HG03159 (cell line): Measurements from ENCODE around the gene XDH.

Source experiments
- ATAC-seq: cut with Tn5 transposase; IDR thresholded peaks from one replicate; pipeline ENCODE4 v1.9.1; 2021; ENCODE audit warnings: mild to moderate bottlenecking, moderate library complexity; ENCODE audit not compliant: unreplicated experiment

XDH gene

DNA sequence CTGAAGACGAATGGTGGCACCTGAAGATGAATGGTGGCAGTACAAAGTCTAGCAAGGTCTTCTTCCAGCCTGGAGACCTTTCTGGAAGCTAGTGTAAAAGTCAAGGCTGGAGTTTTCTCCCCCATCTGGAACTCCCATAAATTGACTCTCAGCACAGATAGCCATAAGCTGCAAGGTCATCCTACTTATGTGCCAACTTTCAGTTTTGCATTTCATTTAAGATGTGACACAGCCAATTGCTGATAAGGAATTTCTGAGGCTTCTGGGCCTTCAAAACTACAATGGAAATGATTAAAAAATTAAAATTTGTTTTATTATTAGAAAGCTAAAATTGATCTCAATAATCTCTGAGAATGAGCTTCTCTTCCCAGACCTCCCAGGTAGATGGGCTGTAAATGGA is 10.2 kb downstream of the XDH start:
- no peak for ATAC-seq

DNA sequence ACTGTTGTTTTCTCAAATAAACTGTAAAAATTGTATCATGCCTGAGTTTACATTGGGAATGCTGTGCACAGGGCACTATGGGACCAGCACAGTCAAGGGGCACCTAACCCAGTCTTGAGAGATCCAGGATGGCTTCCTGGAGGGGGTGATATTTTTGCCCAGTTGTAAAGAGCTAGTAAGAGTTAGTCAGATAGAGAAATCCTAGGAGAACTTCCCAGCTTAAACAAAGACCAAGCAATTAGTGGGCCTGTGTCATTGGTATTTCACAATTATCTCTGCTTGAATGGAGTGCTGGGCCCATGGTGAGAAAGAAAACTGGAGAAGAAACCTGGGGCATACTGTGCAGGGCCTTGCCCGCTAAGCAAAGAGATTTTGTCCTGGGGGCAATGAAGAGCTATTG is 12.2 kb downstream of the XDH start:
- no peak for ATAC-seq

DNA sequence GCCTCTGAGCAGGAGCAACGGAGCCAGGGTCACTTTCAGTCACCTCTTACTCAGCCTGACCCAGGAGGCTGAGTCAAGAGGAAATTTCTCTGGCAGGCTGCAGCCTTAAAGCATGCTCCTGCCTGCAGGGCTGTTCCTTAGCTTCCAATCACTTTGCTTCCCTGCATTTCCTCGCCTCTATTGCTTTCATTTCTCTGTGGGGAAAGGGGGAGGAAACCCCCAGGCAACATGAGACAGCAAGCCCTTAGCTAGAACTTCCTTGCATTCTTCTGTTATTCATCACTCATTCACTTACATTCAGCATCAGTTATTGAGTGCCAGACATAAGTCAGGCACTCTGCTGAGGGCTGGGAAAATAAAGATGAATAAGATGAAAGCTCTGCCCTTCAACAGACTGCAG is 13.0 kb downstream of the XDH start:
- no peak for ATAC-seq

DNA sequence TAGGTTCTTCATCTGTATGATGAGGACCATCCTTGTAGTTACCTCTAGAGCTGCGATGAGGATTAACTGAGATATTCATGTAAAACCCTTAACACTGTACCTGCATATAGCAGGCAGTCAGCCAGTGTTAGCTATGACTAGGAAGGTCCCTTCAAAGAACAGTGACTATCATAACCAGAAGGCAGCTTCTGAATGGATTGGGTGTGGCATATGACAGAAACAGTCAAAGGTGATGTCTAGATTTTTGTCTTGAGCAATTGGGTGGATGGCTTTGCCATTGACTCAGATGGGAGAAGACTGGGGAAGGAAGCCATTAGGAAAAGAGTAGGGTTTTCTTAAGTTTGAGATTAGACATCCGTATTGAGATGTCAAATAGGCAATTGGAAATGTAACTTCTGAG is 15.7 kb downstream of the XDH start:
- ATAC-seq, result no peak

DNA sequence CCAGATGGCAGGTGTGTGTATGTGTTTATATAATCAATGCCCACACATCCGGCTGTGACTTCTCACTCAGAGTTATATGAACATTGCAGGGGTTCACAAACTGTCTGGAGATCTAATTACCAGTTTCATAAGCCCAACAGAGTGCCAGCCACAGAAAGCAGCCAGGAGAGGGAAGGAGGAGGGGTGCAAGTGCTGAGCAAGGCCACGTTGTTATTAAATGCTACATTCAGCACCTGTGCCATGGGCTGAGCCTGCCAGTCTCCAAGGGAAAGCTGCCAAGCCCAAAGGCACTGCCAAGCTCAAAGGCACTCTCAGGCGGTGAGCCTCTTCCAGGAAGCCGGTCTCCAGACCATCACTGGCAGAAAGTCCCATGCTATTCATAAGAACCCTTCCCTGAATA is 17.4 kb downstream of the XDH start:
- ATAC-seq, result no peak

DNA sequence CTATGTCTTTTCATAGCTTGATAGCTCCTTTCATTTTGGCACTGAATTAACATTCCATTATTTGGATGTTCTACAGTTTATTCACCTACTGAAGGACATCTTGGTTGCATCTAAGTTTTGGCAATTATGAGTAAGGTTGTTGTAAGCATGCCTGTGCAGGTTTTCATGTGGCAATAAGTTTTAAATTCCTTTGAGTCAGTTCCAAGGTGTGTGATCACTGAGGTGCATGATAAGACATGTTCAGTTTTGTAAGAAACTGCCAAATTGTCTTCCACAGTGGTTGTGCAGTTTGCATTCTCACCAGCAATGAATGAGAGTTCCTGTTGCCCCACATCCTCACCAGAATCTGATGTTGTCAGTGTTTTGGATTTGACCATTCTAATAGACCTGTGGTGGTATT is 24.2 kb downstream of the XDH start:
- ATAC-seq, result no peak

DNA sequence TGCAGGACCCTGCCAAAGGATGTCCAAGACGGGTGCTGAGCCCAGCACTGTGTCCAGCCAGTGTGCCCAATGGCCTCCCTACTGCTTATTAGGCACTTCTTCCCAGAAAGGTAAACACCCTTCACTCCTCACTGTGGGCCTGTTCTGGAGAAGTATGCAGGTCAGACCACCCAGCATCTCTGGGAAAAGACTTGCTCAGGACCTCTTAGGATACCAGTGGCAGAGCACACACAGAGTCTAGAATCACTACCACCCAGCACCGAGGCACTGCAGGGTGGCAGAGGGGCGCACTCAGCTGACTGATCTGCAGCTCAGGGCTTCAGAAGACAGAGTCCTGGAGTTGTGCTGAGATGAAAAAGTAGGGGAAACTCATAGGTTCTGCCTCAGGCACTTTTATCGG is 25.8 kb downstream of the XDH start:
- no peak for ATAC-seq

DNA sequence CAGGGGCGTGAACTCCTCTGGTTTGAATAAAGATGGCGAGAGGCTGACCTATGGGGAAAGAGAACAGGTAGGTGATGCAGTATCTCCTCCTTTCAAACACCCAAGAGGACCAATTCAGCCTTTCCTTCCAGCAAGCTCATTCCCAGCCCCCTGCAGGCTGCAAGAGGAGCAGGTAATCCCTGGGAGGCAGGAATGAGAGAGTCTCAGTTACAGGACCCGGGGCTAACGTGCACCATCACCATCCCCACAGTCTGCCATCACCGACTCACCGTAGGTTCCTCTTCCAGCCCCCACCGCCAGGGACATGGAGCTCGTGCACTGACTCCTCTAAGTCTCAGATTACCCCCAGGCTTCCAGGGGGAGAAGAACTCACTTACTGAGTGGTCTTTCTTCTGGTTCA is 26.7 kb downstream of the XDH start:
- ATAC-seq, result no peak

DNA sequence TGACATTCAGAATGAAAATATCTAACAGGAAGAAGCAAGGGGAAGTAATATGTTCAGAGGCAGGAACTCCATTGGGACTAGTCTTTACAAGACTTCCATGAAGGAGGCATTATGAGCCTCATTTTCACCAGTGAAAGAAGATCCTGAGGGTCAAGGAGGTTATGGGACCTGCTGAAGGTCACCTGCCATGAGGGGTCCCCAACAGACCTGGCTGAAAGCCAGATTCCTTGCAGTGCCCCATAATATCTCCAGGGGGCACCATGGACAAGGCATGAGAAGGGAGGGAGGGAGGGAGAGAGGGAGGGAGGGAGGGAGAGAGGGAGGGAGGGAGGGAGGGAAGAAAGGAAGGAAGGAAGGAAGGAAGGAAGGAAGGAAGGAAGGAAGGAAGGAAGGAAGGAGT is 27.9 kb downstream of the XDH start:
- ATAC-seq, result no peak

DNA sequence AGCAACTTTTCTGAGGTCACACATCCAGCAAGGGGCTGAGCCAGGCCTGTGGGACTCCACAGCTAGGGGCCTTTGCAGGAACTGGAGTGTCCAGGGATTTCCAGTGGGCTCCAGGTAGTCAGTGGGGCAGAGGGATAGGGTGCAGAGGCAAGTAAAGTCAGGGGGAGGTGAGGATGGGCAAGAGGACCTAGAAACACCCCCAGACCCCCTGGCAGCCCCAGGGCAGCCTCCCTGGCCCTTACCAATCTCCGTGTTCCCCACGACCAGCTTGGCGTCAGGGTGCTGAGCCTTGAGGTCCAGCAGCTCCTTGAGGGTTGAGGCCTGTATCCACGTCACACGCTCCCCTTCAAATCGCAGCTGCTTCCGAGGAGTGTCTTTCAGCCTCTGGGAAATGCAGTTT is 28.4 kb downstream of the XDH start:
- ATAC-seq, result no peak

DNA sequence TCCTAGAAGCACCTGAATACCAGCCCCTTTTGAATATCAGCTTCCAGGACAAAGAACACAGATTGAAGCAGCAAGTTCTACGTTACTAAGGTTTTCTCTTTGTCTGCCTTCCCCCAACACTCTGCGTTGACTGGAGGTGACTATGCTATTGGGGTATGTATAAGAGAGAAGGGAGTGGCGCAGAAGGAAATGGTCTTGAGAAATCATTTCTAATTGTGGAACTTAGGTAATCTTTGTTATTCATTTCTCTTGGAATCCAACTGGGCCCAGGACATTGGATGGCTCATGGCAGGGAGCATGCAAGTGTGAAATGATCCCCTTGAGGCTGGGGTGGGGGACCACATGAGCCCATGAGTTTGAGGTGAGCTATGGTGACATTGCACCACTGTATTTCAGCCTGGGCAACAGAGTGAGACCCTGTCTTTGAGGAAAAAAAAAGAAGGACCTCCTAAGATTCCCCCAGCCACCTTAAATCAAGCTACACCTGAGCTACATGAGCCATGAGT is 29.7 kb downstream of the XDH start:
- no peak for ATAC-seq

DNA sequence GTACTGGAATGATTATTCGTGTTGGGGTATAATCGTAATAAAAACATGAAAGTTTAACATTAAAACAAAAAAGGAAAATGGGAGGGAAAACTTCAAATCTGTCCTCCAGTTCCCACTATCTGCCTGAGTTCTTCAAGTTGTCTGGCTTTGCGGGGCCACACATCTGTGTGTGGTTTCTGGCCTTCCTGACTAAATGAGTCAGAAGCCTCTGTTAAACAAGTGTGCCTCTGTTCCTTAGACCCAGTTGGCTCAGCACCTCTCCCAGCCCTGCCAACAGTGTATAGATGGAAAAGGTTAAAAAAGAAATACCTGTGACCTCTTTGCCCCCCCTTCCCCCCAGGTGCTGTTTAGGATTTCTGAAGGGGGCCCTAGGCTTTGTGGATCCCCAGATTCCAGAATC is 30.2 kb downstream of the XDH start:
- ATAC-seq, result no peak

DNA sequence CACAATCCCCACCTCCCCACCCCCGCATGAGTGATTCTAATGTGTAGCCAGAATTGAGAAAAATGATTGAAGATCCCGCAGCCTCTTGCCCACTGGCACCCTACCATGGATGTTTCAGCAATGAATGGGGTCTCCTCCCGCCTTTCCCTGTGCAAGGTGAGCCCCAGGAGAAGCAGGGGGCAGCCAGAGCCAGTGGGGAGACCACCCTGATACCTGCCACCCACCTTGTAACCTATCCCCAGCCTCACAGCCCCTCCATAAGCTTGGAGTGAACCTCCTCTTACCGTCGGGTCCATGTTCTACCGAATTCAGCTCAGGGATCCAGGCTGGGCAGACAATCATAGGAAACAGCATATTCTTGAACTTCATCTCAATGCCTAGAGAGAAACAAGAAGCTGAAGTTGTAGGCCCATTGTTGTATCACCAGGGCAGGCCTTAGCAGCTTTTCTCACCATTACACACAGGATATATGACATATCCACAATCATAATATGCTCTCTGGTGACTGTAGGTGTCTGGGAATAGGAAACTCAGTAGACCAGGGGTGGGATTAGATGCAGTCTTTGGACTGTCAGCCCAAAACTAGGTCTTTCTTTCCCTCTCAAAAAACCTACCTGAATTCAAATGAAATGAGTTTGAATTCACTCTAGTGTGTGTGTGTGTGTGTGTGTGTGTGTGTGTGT is 30.9 kb downstream of the XDH start:
- no peak for ATAC-seq

DNA sequence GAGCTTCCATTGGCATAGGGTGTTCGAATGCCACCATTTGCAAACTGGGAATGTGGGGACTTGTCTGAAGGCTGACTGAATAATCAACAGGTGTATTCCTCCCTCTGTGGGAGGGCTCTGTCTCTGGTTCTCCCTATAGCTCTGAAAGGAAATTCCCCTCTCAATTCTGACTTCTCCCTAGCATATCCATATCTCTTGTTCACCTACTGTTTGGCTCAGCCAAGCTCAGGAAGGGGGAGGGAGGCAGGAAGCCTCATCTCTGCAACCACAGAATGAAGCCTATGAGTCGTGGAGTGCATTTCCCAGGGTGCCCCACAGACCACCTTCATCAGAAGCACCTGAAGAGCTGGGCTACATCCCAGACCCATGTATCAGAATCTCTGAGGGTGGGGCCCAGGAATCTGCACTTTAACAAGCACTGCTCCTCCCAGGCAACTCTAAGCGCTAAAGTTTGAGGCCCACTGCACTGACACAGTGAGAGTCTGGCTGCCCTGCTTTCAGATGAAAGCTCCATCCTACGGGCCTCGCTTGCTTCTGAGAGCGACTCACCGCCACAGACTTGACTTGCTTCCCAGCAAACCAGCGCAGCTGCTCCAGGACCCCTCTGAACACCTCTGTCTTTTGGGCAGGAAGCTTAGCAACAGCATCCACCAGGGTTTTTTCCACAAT is 32.0 kb downstream of the XDH start:
- ATAC-seq, result no peak

DNA sequence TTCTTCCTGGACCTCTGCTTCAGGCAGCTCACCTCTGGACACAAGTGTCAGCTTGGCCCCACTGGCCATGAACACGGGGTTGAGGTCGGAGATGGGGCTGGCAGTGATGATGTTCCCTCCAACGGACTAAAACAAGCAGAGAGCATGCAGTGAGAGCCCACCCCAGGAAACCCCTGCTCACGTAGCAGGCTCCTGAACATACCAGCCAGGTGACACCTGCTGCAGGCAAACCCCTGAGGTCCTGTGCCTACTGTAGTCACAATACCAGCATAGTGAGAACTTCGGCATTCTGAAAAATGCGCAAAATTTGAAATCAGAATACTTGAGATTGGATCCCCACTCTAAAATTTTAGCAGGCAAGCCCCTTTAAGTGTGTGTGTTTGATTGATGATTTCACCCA is 32.9 kb downstream of the XDH start:
- ATAC-seq, result no peak

DNA sequence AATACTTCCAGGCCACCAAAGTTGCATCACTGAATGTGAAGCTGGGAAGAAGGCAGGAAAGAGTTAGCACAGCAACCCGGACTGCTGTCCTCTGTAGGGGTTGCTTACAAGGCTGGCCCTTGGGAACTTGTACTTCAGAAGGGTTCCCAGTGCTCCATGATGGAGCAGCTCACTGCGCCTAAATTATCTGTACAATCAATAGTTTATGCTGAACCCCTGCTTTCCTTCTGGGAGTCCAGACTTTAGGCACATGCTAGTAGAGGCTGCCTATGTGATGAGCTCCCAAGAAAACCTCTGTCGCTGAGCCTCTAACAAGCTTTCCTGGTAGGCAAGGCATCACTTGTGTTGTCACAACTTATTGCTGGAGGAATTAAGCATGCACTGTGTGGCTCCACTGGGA is 34.3 kb downstream of the XDH start:
- no peak for ATAC-seq

DNA sequence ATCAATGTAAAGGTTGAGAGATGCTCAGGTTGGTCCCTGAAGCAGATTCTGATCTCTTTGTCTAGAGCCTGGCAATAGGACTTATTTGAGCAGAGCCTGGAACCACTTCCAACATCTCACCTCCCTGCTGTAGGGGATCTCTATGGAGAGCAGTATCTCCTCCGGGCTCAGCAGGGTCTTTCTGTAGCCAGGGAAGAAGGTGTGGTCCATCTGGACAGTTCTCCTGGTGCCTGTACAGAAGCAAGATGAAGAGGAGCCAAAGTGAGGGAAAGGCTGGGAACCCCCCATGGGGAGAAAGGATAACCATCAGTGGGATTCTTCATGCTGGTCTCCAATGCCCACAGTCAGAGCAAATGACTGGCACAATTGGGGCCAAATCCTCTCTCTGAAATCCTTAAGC is 34.8 kb downstream of the XDH start:
- ATAC-seq, result no peak

DNA sequence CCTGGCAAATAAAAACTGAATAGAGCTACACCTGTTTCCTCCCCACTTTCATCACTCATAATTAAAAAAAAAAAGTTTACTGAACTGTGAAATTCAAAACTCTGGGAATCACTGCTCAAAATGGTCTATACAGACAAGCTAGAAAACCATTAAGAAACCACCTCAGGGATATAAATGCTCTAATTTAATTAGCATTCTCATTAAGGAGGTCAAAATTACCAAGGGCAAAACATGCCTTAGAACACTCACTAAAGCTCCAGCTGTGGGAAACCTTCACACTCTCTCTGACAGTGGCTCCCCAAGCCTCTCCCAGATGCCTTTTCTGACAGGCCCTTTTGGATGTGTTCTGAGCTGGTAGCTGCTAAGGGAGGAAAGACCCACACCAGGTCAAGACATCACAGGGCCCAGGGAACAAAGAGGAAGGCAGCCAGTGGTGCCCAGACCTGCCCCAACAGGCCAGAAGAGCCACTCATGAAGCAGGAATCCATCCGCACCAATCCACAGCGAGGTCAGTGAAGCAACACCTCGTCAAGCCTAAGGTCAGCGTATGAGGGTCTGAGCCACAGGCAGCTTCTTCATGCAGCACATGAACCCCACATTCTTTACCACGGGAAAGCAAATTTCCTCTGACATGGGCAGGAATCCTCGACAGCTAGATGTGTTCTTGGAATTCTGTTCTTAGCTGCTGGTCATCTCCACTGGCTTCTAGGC is 35.6 kb downstream of the XDH start:
- no peak for ATAC-seq

DNA sequence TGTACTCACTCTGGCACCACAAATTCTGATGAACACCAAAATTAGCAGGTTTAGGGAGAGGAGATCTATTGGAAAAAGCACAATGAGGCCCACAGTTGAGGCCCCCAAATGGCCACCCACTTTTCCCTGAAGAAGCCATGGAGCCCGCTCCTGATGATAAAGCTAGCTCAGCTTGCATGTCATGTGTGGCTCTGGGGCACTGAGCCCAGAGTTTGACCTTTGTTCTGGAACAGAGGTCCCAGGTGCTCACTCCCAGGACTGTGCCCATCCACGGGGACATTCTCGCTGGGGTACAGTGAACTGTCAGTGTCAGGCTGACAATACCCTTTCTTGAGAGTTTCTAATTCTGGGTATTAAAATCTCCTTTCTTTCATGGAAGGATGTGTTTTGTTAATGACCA is 36.2 kb downstream of the XDH start:
- no peak for ATAC-seq

DNA sequence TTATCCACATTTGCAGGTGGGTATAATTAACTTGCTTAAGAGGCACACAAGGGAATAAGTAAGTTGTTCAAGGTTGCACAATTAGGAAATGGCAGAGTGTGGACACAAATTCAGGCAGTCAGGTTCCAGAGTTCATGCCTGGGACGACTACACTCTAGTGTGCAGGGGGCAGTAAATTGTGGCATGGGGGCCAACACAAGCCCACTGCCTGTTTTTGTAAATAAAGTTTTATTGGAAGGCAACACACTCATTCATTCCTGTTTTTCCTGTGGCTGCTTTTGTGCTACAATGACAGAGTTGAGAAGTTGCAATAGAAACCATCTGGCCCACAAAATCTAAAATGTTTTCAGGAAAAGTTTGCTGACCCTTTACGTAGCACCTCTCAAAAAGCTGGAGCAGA is 41.4 kb downstream of the XDH start:
- ATAC-seq, result no peak

DNA sequence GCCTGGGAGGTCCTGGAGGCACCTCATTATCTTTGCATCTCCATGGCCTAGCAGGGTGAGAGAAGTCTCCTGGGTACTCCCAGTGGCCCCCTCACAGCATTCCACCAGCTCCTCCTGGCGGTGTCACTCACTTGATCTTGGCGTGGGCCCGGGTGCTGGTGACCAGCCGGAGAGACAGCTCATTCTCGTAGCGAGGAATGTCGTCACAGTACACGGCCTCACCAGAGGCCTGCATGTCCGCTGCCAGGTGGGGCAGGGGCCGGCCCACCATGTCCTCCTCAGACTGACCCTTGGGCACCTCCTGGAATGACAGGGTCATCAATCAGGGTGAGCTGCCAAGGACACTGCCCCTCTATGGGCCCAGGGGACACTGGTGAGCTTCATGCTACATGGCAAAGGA is 42.4 kb downstream of the XDH start:
- no peak for ATAC-seq

DNA sequence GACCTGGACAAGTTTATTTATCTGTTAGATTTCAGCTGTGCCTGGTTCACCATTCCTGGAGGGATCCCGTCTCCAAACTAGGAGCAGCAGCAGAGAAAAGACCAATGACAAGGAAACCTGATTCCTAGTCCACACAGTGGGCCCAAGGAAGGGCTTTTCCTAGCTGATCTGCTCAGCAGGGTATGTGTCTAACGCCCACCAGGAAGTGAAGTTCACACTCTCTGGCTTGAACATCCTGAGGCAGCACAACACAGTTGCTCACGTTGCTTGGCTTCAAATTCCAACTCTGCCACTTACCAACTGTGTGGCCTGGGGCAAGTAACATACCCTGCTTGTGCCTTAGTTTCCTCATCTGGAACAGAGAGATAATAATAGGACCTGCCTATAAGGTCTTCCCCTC is 42.9 kb downstream of the XDH start:
- no peak for ATAC-seq
